A549 (cell line): ENCODE results near the gene ZNF519. TPM values are rescaled to one million over a fixed set of nuclear protein-coding genes. Genes with fewer than 3 reads are reported as not detected.
A peak's percentile ranks its signal among the peaks of the same experiment; 100 is the strongest.

Experiments
- ATAC-seq, 2 experiments: fragments of 200-7000 bp in 1 of 2; fragments of >200 bp in 1 of 2; cut with Nextera tagmentation in 1 of 2; cut with Tn5 transposase in 1 of 2; 3 replicates each; pipeline versions ENCODE4 v1.8.0 to v1.9.1; 2018 to 2020; ENCODE audit warnings: mild to moderate bottlenecking in 1 of 2, moderate library complexity in 1 of 2
- CTCF ChIA-PET: fragments of 300-600 bp; sonication (Branson Sonifier 250); formaldehyde crosslinking; extraction: SDS; loops from one replicate; lab custom pipeline; 2021; ENCODE audit warnings: antibody characterized with exemption, inconsistent platforms; lab: Yijun Ruan, JAX
- POLR2A ChIA-PET: fragments of 350-600 bp; formaldehyde crosslinking; extraction: SDS; loops from one replicate; lab custom pipeline; 2021; ENCODE audit warnings: antibody characterized with exemption, inconsistent platforms; lab: Yijun Ruan, JAX
- DNase-seq, 2 experiments: peaks; one replicate each; pipeline versions ENCODE4 v3.0.0 to v3.0.0-alpha.2; 2011 to 2016; ENCODE audit warnings: low read depth in 1 of 2, low spot score in 1 of 2
- FAIRE-seq: peaks from 2 replicates; lab custom pipeline; 2011; peaks lifted over from hg19 to GRCh38; lab: Jason Lieb, UNC
- H3K27ac ChIP-seq, 2 experiments: fragments of >200 bp; sonication (Bioruptor Twin); formaldehyde crosslinking; 3 replicates each; pipeline ENCODE4 v1.5.1; 2016 to 2017
- H3K4me1 ChIP-seq: fragments of >200 bp; sonication (Bioruptor Twin); formaldehyde crosslinking; 3 replicates; pipeline ENCODE4 v1.6.1; 2016
- H3K4me2 ChIP-seq: fragments of >200 bp; sonication (Bioruptor Twin); formaldehyde crosslinking; 3 replicates; pipeline ENCODE4 v1.6.1; 2016
- H3K4me3 ChIP-seq: fragments of >200 bp; sonication (Bioruptor Twin); formaldehyde crosslinking; 3 replicates; pipeline ENCODE4 v1.5.1; 2016
- H3K9me3 ChIP-seq: fragments of >200 bp; sonication (Bioruptor Twin); formaldehyde crosslinking; 3 replicates; pipeline ENCODE4 v1.6.1; 2016
- CHD4 ChIP-seq: fragments of 200-600 bp; sonication (generic); IDR thresholded peaks from 2 replicates; pipeline ENCODE4 v1.6.1; 2016; ENCODE audit warnings: antibody characterized with exemption, mild to moderate bottlenecking, borderline replicate concordance
- CTCF ChIP-seq: fragments of >200 bp; sonication (Bioruptor Twin); formaldehyde crosslinking; IDR thresholded peaks from 3 replicates; pipeline ENCODE4 v1.5.1; 2016
- ELK1 ChIP-seq: fragments of 150-350 bp; IDR thresholded peaks from 2 replicates; pipeline ENCODE4 v1.6.1; 2014; ENCODE audit warnings: low read depth, mild to moderate bottlenecking, low read length
- EP300 ChIP-seq, 2 experiments: fragments of >200 bp; sonication (Bioruptor Twin); formaldehyde crosslinking; IDR thresholded peaks; 2 replicates in 1 of 2; 3 replicates in 1 of 2; pipeline ENCODE4 v1.6.1; 2016 to 2017
- HDAC2 ChIP-seq: fragments of 200-600 bp; sonication (generic); IDR thresholded peaks from 2 replicates; pipeline ENCODE4 v1.6.1; 2016
- HMGXB4 ChIP-seq: fragments of 250-450 bp; sonication (Bioruptor Pico); IDR thresholded peaks from 2 replicates; pipeline ENCODE4 v1.5.0; 2021; ENCODE audit warnings: mild to moderate bottlenecking, moderate library complexity, borderline replicate concordance
- MAFK ChIP-seq: fragments of 450-650 bp; IDR thresholded peaks from 2 replicates; pipeline ENCODE4 v1.6.1; 2014; ENCODE audit not compliant: partially characterized antibody
- RARB ChIP-seq: fragments of 250-450 bp; sonication (Bioruptor Pico); IDR thresholded peaks from 2 replicates; pipeline ENCODE4 v1.8.0; 2021; ENCODE audit warnings: mild to moderate bottlenecking, moderate library complexity
- REST ChIP-seq: fragments of 200-600 bp; sonication (generic); IDR thresholded peaks from 2 replicates; pipeline ENCODE4 v1.6.1; 2016; ENCODE audit warnings: antibody characterized with exemption, mild to moderate bottlenecking, moderate library complexity
- RFX5 ChIP-seq: fragments of 450-650 bp; IDR thresholded peaks from 2 replicates; pipeline ENCODE4 v1.7.1; 2014; ENCODE audit warnings: antibody characterized with exemption, mild to moderate bottlenecking, moderate library complexity
- USF2 ChIP-seq: fragments of 450-650 bp; IDR thresholded peaks from 2 replicates; pipeline ENCODE4 v1.6.1; 2014; ENCODE audit warnings: antibody characterized with exemption
- ZSCAN20 ChIP-seq: fragments of 250-450 bp; sonication (Bioruptor Pico); IDR thresholded peaks from 2 replicates; pipeline ENCODE4 v1.8.0; 2022; ENCODE audit warnings: mild to moderate bottlenecking, moderate library complexity
- WGBS: methylation state at CpG from one replicate; pipeline ENCODE4 v1.1.6; 2017; ENCODE audit errors: missing lambda C conversion rate; 5-methylcytosine and 5-hydroxymethylcytosine counted together
- polyA plus RNA-seq, 4 experiments: library from polyadenylated mRNA; depleted of rRNA in 3 of 4; stranded (reverse); fragments of >200 nt; fragmentation: RNase III in 1 of 4; extraction: RNeasy Plus Mini Kit Qiagen cat#74134 plus additional on column Dnase treatment in 1 of 4; gene quantifications; 2 replicates in 3 of 4; 3 replicates in 1 of 4; pipeline ENCODE4 v1.2.3, GENCODE V29; 2011 to 2017

The ZNF519 gene
- polyA plus RNA-seq, 2 of the 4 experiments (the other 2 are of a cell fraction), result 3.2 to 6.6 TPM

- TF ChIP-seq USF2, result no peak
Observed at GRCh38 chr18:14097761-14098160, 34.5 kb downstream of the ZNF519 start (continued).

- ChIA-PET POLR2A (no interaction called here), CTCF (no interaction called here)
- 17% methylated on average over 1 of the region's 1 CpG for WGBS
- FAIRE-seq, result no peak
- no peak for DNase-seq
- no peak for ATAC-seq
- H3K9me3 ChIP-seq, result no peaks in the 10 kb centered on the region; the same call in 2 of the 3 replicates
- H3K4me2 ChIP-seq, result no peak overlapping the region
- TF ChIP-seq EP300 (IDR thresholded peaks at IDR 0.05) (no peak), HMGXB4 (CRISPR knock-in tag) (no peak), RFX5 (no peak), ZSCAN20 (CRISPR knock-in tag) (no peak), HDAC2 (no peak), ELK1 (no peak), REST (no peak), CHD4 (no peak), CTCF (no peak)
- H3K4me3 ChIP-seq, result no peak overlapping the region
- H3K27ac ChIP-seq, result no peak overlapping the region
- H3K4me1 ChIP-seq, result no peaks in the 10 kb centered on the region
Observed at GRCh38 chr18:14093307-14093915, 38.8 kb downstream of the ZNF519 start.

- no peak overlapping the region for H3K4me2 ChIP-seq
- ATAC-seq (no peak), FAIRE-seq (no peak), DNase-seq (no peak)
- no peak overlapping the region for H3K27ac ChIP-seq
- H3K4me1 ChIP-seq, result no peaks in the 10 kb centered on the region
- POLR2A ChIA-PET, result no interaction called here
- no peaks in the 10 kb centered on the region for H3K9me3 ChIP-seq
- WGBS, result 86% methylated on average over 7 of the region's 7 CpGs
- H3K4me3 ChIP-seq, result no peak overlapping the region
- CTCF ChIA-PET, result no interaction called here
- TF ChIP-seq MAFK (peak; percentile 51), RARB (no peak)
Observed at GRCh38 chr18:14092625-14093306, 39.5 kb downstream of the ZNF519 start.
